HCT116 (cell line): Measurements from ENCODE around the gene SETD1B. TPM values are rescaled to one million over a fixed set of nuclear protein-coding genes. Genes with fewer than 3 reads are reported as not detected.

ENCODE experiments used
- ATAC-seq: fragments of 200-7000 bp; cut with Tn5 transposase; 2 replicates; pipeline ENCODE4 v1.9.1; 2020; ENCODE audit warnings: mild to moderate bottlenecking, moderate library complexity
- BruUV-seq: library from RNA; stranded (reverse); fragments of 400-500 nt; replicated peaks from 2 replicates; lab custom pipeline; 2021; lab: Mats Ljungman, UMichigan
- CTCF ChIA-PET: fragments of 300-600 bp; sonication (Branson Sonifier 250); formaldehyde crosslinking; loops from one replicate; lab custom pipeline; 2021; ENCODE audit warnings: antibody characterized with exemption; lab: Charles Lee
- POLR2A ChIA-PET: fragments of 300-600, 350-600 bp; sonication (Branson Sonifier 250); formaldehyde crosslinking; loops from one replicate; lab custom pipeline; 2021; ENCODE audit warnings: antibody characterized with exemption; lab: Charles Lee
- RAD21 ChIA-PET, 2 experiments: fragments of 300-600 bp; sonication (Branson Sonifier 250); formaldehyde crosslinking; loops; one replicate each; lab custom pipeline; 2023; ENCODE audit warnings: low total read pairs in 2 of 2; ENCODE audit not compliant: uncharacterized antibody in 2 of 2, unreplicated experiment in 2 of 2, low non-redundant PET in 1 of 2; lab: Charles Lee
- DNase-seq: peaks from one replicate; pipeline ENCODE4 v3.0.0-alpha.2; 2010; ENCODE audit warnings: low read depth, low spot score
- H2AFZ ChIP-seq: fragments of 200-600 bp; shearing (Covaris generic), sonication (generic); 2 replicates; pipeline ENCODE4 v1.6.1; 2017; ENCODE audit warnings: low read depth, mixed run types, mixed read lengths, antibody characterized with exemption, low read length; ENCODE audit not compliant: poor library complexity, severe bottlenecking
- H3K27ac ChIP-seq: 2 replicates; pipeline ENCODE4 v1.5.1; 2012; ENCODE audit warnings: low read depth, low read length
- H3K27me3 ChIP-seq: fragments of 200-600 bp; sonication (generic); 2 replicates; pipeline ENCODE4 v1.6.1; 2016; ENCODE audit warnings: mixed run types, low read length, mixed read lengths; ENCODE audit not compliant: insufficient read depth
- H3K36me3 ChIP-seq, 2 experiments: fragments of 200-500 bp in 1 of 2; fragments of 200-600 bp in 1 of 2; sonication (Bioruptor generic) in 1 of 2; sonication (generic) in 1 of 2; 2 replicates each; pipeline versions ENCODE4 v1.5.1 to v1.6.1; 2014 to 2016; ENCODE audit warnings: low read length in 2 of 2, inconsistent platforms in 1 of 2, mixed read lengths in 1 of 2, mixed run types in 1 of 2; ENCODE audit not compliant: insufficient read depth in 2 of 2, control insufficient read depth in 1 of 2
- H3K4me1 ChIP-seq, 2 experiments: fragments of 200-600 bp in 1 of 2; sonication (generic) in 1 of 2; 2 replicates each; pipeline versions ENCODE4 v1.5.1 to v1.6.1; 2012 to 2017; ENCODE audit warnings: low read length in 2 of 2, inconsistent platforms in 1 of 2, mild to moderate bottlenecking in 1 of 2, mixed read lengths in 1 of 2, mixed run types in 1 of 2, moderate library complexity in 1 of 2; ENCODE audit not compliant: insufficient read depth in 2 of 2, control insufficient read depth in 1 of 2
- H3K4me2 ChIP-seq: fragments of 200-600 bp; sonication (generic); 2 replicates; pipeline ENCODE4 v1.6.1; 2017; ENCODE audit warnings: mixed run types, low read length, mixed read lengths
- H3K4me3 ChIP-seq, 2 experiments: fragments of 200-600 bp in 1 of 2; sonication (generic) in 1 of 2; replicated peaks in 1 of 2; 2 replicates each; pipeline ENCODE4 v1.5.1; 2011 to 2016; ENCODE audit warnings: low read length in 2 of 2, control low read depth in 1 of 2, low read depth in 1 of 2, mild to moderate bottlenecking in 1 of 2, mixed read lengths in 1 of 2, mixed run types in 1 of 2
- H3K79me2 ChIP-seq: fragments of 200-600 bp; sonication (generic); 2 replicates; pipeline ENCODE4 v1.6.1; 2017; ENCODE audit warnings: mild to moderate bottlenecking, mixed run types, low read length, moderate library complexity, mixed read lengths; ENCODE audit not compliant: insufficient read depth
- H3K9ac ChIP-seq: fragments of 200-600 bp; sonication (generic); 2 replicates; pipeline ENCODE4 v1.6.1; 2016; ENCODE audit warnings: low read length, mixed read lengths
- H3K9me2 ChIP-seq: fragments of 200-600 bp; sonication (generic), shearing (Covaris generic); 2 replicates; pipeline ENCODE4 v1.6.1; 2017; ENCODE audit warnings: mixed run types, mild to moderate bottlenecking, moderate library complexity; ENCODE audit not compliant: insufficient read depth
- H3K9me3 ChIP-seq, 2 experiments: fragments of 200-500 bp in 1 of 2; fragments of 200-600 bp in 1 of 2; sonication (Bioruptor generic) in 1 of 2; sonication (generic) in 1 of 2; 2 replicates each; pipeline ENCODE4 v1.6.1; 2014 to 2017; ENCODE audit warnings: low read length in 2 of 2, mixed read lengths in 2 of 2, inconsistent platforms in 1 of 2, low read depth in 1 of 2, mild to moderate bottlenecking in 1 of 2, mixed run types in 1 of 2, moderate library complexity in 1 of 2; ENCODE audit not compliant: control insufficient read depth in 1 of 2, insufficient read depth in 1 of 2
- H4K20me1 ChIP-seq: fragments of 200-600 bp; sonication (generic), shearing (Covaris generic); 2 replicates; pipeline ENCODE4 v1.6.1; 2017; ENCODE audit warnings: mixed run types, mild to moderate bottlenecking, moderate library complexity; ENCODE audit not compliant: insufficient read depth
- CBX3 ChIP-seq: IDR thresholded peaks from 2 replicates; pipeline ENCODE4 v1.6.1; 2012; ENCODE audit warnings: low read depth
- CTCF ChIP-seq, 3 experiments: fragments of 200-600 bp in 1 of 3; sonication (generic) in 1 of 3; IDR thresholded peaks in 2 of 3; conservative IDR thresholded peaks in 1 of 3; 2 replicates each; pipeline ENCODE4 v1.5.1; 2012 to 2017; ENCODE audit warnings: low read depth in 2 of 3, low read length in 2 of 3, antibody characterized with exemption in 1 of 3, borderline replicate concordance in 1 of 3, control low read depth in 1 of 3, mild to moderate bottlenecking in 1 of 3, mixed read lengths in 1 of 3, mixed run types in 1 of 3, moderate library complexity in 1 of 3; ENCODE audit not compliant: insufficient read depth in 1 of 3
- EGR1 ChIP-seq: IDR thresholded peaks from 2 replicates; pipeline ENCODE4 v1.6.1; 2012; ENCODE audit warnings: low read depth
- ELF1 ChIP-seq: IDR thresholded peaks from 2 replicates; pipeline ENCODE4 v1.6.1; 2012; ENCODE audit warnings: low read depth, borderline replicate concordance
- EZH2 ChIP-seq: fragments of 200-600 bp; sonication (generic); IDR thresholded peaks from 2 replicates; pipeline ENCODE4 v1.6.1; 2017; ENCODE audit warnings: antibody characterized with exemption, mixed run types
- FOSL1 ChIP-seq: IDR thresholded peaks from 2 replicates; pipeline ENCODE4 v1.6.1; 2012; ENCODE audit warnings: low read depth
- RAD21 ChIP-seq: IDR thresholded peaks from 2 replicates; pipeline ENCODE4 v1.6.1; 2012; ENCODE audit warnings: low read depth, mild to moderate bottlenecking
- REST ChIP-seq: IDR thresholded peaks from 2 replicates; pipeline ENCODE4 v1.6.1; 2012; ENCODE audit warnings: low read depth
- SIN3A ChIP-seq: IDR thresholded peaks from 2 replicates; pipeline ENCODE4 v1.6.1; 2012; ENCODE audit warnings: low read depth
- SP1 ChIP-seq: IDR thresholded peaks from 2 replicates; pipeline ENCODE4 v1.6.1; 2012; ENCODE audit warnings: low read depth
- TCF7L2 ChIP-seq: IDR thresholded peaks from 2 replicates; pipeline ENCODE4 v1.7.0; 2011; ENCODE audit warnings: borderline replicate concordance, inconsistent platforms; ENCODE audit not compliant: insufficient read depth, insufficient read length; ENCODE audit errors: extremely low read depth
- YY1 ChIP-seq: IDR thresholded peaks from 2 replicates; pipeline ENCODE4 v1.6.1; 2011; ENCODE audit warnings: low read length, low read depth, moderate library complexity, mild to moderate bottlenecking; ENCODE audit not compliant: insufficient replicate concordance; ENCODE audit errors: extremely low read depth
- ZBTB33 ChIP-seq: IDR thresholded peaks from 2 replicates; pipeline ENCODE4 v1.6.1; 2011; ENCODE audit warnings: mild to moderate bottlenecking, low read length, moderate library complexity; ENCODE audit not compliant: insufficient replicate concordance; ENCODE audit errors: extremely low read depth
- ZFX ChIP-seq: fragments of 450-650 bp; IDR thresholded peaks from 2 replicates; pipeline ENCODE4 v1.6.1; 2017
- intact Hi-C: fragments of 100-400 bp; cut with micrococcal nuclease; formaldehyde crosslinking; loops from 2 replicates; pipeline ENCODE4 v1.10.0; 2022
- total RNA-seq: library from RNA; stranded (reverse); gene quantifications from one replicate; pipeline ENCODE4 v1.2.1, GENCODE V29; 2021; ENCODE audit not compliant: unreplicated experiment

Gene SETD1B
- total RNA-seq, 1 experiment from 2014 or later: 17.5 TPM

GRCh38 chr12:121816925-121817647, 13.3 kb downstream of the SETD1B start:
- ChIA-PET CTCF (no interaction called here), POLR2A (no interaction called here), RAD21 (no interaction called here)
- no peak overlapping the region for H3K27ac ChIP-seq
- no peaks in the 10 kb centered on the region for H4K20me1 ChIP-seq
- ATAC-seq (no peak), DNase-seq (no peak)
- H3K36me3 ChIP-seq: peaks cover 30 to 33% of the 10 kb centered on the region in 2 experiments; a peak in 3 of 4 replicates
- H3K27me3 ChIP-seq: no peaks in the 10 kb centered on the region
- H3K9ac ChIP-seq: no peak overlapping the region
- no peaks in the 10 kb centered on the region for H3K9me3 ChIP-seq
- H3K9me2 ChIP-seq: no peaks in the 10 kb centered on the region
- TF ChIP-seq ZFX (no peak), CBX3 (no peak), TCF7L2 (no peak), SP1 (no peak), CTCF (IDR thresholded peaks at IDR 0.05 in 2 of 3, conservative IDR thresholded peaks at IDR 0.05 in 1 of 3; ENCODE audit: borderline replicate concordance in 1 of 3, insufficient read depth in 1 of 3, low read depth in 2 of 3, low read length in 2 of 3) (no peak), SIN3A (no peak), EZH2 (no peak), REST (no peak), EGR1 (no peak), ELF1 (no peak), RAD21 (no peak), FOSL1 (no peak), YY1 (no peak), ZBTB33 (no peak)
- peaks cover 0 to 11% of the 10 kb centered on the region in 2 experiments; a peak in 2 of 4 replicates for H3K4me1 ChIP-seq
- no peak overlapping the region for H3K4me3 ChIP-seq
- TSS peak; percentile 23 for BruUV-seq
- peaks cover 36% of the 10 kb centered on the region for H3K79me2 ChIP-seq
- intact Hi-C loops: no loop called here
- H2AFZ ChIP-seq: no peak overlapping the region
- no peak overlapping the region for H3K4me2 ChIP-seq
